Skeletal muscle tissue (tissue), 4 donors: ENCODE data around the gene CTTNBP2NL. TPM values are rescaled to one million over a fixed set of nuclear protein-coding genes. Genes with fewer than 3 reads are reported as not detected.

Experiments
- H3K27ac ChIP-seq: one replicate; pipeline ENCODE4 v1.7.0; 2013; ENCODE audit warnings: mild to moderate bottlenecking, low read depth, low read length, inconsistent platforms
- H3K27me3 ChIP-seq, 3 donors: one replicate each; pipeline ENCODE4 v1.7.0; 2013; ENCODE audit warnings: low read length in 3 of 3; ENCODE audit not compliant: control insufficient read depth in 3 of 3, insufficient read depth in 3 of 3
- H3K36me3 ChIP-seq, 3 donors: one replicate each; pipeline ENCODE4 v1.7.0; 2013; ENCODE audit warnings: low read length in 3 of 3; ENCODE audit not compliant: control insufficient read depth in 3 of 3, insufficient read depth in 3 of 3
- H3K4me1 ChIP-seq, 3 donors: one replicate each; pipeline ENCODE4 v1.7.0; 2013; ENCODE audit warnings: low read length in 3 of 3, mild to moderate bottlenecking in 3 of 3; ENCODE audit not compliant: control insufficient read depth in 3 of 3, insufficient read depth in 3 of 3
- H3K4me3 ChIP-seq, 3 donors: one replicate each; pipeline ENCODE4 v1.7.0; 2013; ENCODE audit warnings: low read length in 3 of 3
- H3K9ac ChIP-seq, 3 donors: one replicate each; pipeline ENCODE4 v1.7.0; 2013; ENCODE audit warnings: low read length in 3 of 3, mild to moderate bottlenecking in 3 of 3, moderate library complexity in 2 of 3, low read depth in 1 of 3
- H3K9me3 ChIP-seq, 3 donors: one replicate each; pipeline ENCODE4 v1.7.0; 2013; ENCODE audit warnings: low read length in 3 of 3; ENCODE audit not compliant: control insufficient read depth in 3 of 3
- total RNA-seq: library from RNA; depleted of rRNA; stranded (reverse); fragments of >200 nt; gene quantifications from one replicate; pipeline ENCODE4 v1.2.3, GENCODE V29; 2014
- donor health status: Osteomylitis.

Gene CTTNBP2NL
- total RNA-seq, 1 donor from 2014 or later: 8.4 TPM

GRCh38 chr1:112368198-112368597 lies 27.8 kb upstream of the CTTNBP2NL start:
- H3K36me3 ChIP-seq: no peaks in the 10 kb centered on the region
- no peaks in the 10 kb centered on the region for H3K27me3 ChIP-seq
- peaks cover 2 to 3% (median 3%) of the 10 kb centered on the region in 3 donors for H3K4me1 ChIP-seq
- no peak overlapping the region for H3K27ac ChIP-seq
- no peaks in the 10 kb centered on the region for H3K9me3 ChIP-seq
- H3K9ac ChIP-seq: no peak overlapping the region
- H3K4me3 ChIP-seq: no peak overlapping the region

GRCh38 chr1:112369392-112370285 lies 26.4 kb upstream of the CTTNBP2NL start:
- no peak overlapping the region for H3K27ac ChIP-seq
- peak overlapping the region; percentile 34 to 49 (median 35) for H3K4me3 ChIP-seq
- H3K27me3 ChIP-seq: no peaks in the 10 kb centered on the region
- no peak overlapping the region for H3K9ac ChIP-seq
- H3K36me3 ChIP-seq: no peaks in the 10 kb centered on the region
- H3K9me3 ChIP-seq: no peaks in the 10 kb centered on the region
- peaks cover 2 to 3% (median 3%) of the 10 kb centered on the region in 3 donors for H3K4me1 ChIP-seq

GRCh38 chr1:112370996-112371395 lies 25.0 kb upstream of the CTTNBP2NL start:
- Histone ChIP-seq H3K9me3 (no peaks in the 10 kb centered on the region), H3K27ac (no peak overlapping the region), H3K27me3 (no peaks in the 10 kb centered on the region), H3K9ac (no peak overlapping the region), H3K36me3 (no peaks in the 10 kb centered on the region), H3K4me3 (no peak overlapping the region), H3K4me1 (peaks cover 2 to 3% (median 3%) of the 10 kb centered on the region in 3 donors)

GRCh38 chr1:112371775-112372174 lies 24.2 kb upstream of the CTTNBP2NL start:
- Histone ChIP-seq H3K36me3 (no peaks in the 10 kb centered on the region), H3K4me1 (peaks cover 2 to 3% (median 3%) of the 10 kb centered on the region in 3 donors), H3K9me3 (no peaks in the 10 kb centered on the region), H3K27me3 (no peaks in the 10 kb centered on the region), H3K9ac (no peak overlapping the region), H3K27ac (no peak overlapping the region), H3K4me3 (no peak overlapping the region)

GRCh38 chr1:112373806-112374205 lies 22.2 kb upstream of the CTTNBP2NL start:
- no peak overlapping the region for H3K4me3 ChIP-seq
- H3K36me3 ChIP-seq: no peaks in the 10 kb centered on the region
- H3K4me1 ChIP-seq: peaks cover 2 to 3% (median 3%) of the 10 kb centered on the region in 3 donors
- H3K27me3 ChIP-seq: no peaks in the 10 kb centered on the region
- no peak overlapping the region for H3K27ac ChIP-seq
- H3K9me3 ChIP-seq: no peaks in the 10 kb centered on the region
- no peak overlapping the region for H3K9ac ChIP-seq

- Histone ChIP-seq H3K27ac (no peak overlapping the region), H3K9ac (no peak overlapping the region), H3K36me3 (no peaks in the 10 kb centered on the region), H3K4me1 (no peaks in the 10 kb centered on the region), H3K4me3 (no peak overlapping the region), H3K27me3 (peaks cover 0 to 2% (median 0%) of the 10 kb centered on the region in 3 donors), H3K9me3 (no peaks in the 10 kb centered on the region)
Observed at GRCh38 chr1:112375701-112376100, 20.3 kb upstream of the CTTNBP2NL start.

GRCh38 chr1:112380356-112380755 lies 15.7 kb upstream of the CTTNBP2NL start:
- Histone ChIP-seq H3K36me3 (no peaks in the 10 kb centered on the region), H3K27me3 (peaks cover 2 to 7% (median 4%) of the 10 kb centered on the region in 3 donors), H3K9ac (no peak overlapping the region), H3K27ac (no peak overlapping the region), H3K4me3 (no peak overlapping the region), H3K9me3 (no peaks in the 10 kb centered on the region), H3K4me1 (no peaks in the 10 kb centered on the region)

GRCh38 chr1:112381324-112382076 lies 14.5 kb upstream of the CTTNBP2NL start:
- no peaks in the 10 kb centered on the region for H3K36me3 ChIP-seq
- no peak overlapping the region for H3K9ac ChIP-seq
- H3K4me3 ChIP-seq: no peak overlapping the region
- H3K9me3 ChIP-seq: no peaks in the 10 kb centered on the region
- H3K4me1 ChIP-seq: no peaks in the 10 kb centered on the region
- peaks cover 2 to 7% (median 4%) of the 10 kb centered on the region in 3 donors for H3K27me3 ChIP-seq
- H3K27ac ChIP-seq: no peak overlapping the region

GRCh38 chr1:112383759-112384370 lies 12.1 kb upstream of the CTTNBP2NL start:
- H3K36me3 ChIP-seq: no peaks in the 10 kb centered on the region
- no peak overlapping the region for H3K9ac ChIP-seq
- H3K4me1 ChIP-seq: no peaks in the 10 kb centered on the region

More at GRCh38 chr1:112383759-112384370, 12.1 kb upstream of the CTTNBP2NL start:
- H3K27ac ChIP-seq: no peak overlapping the region
- H3K27me3 ChIP-seq: peaks cover 2 to 8% (median 7%) of the 10 kb centered on the region in 3 donors
- no peak overlapping the region for H3K4me3 ChIP-seq
- H3K9me3 ChIP-seq: no peaks in the 10 kb centered on the region
